Parathyroid adenoma (tissue), 2 donors: ENCODE results near the gene EFHD1.

ENCODE experiments used
- H2AFZ ChIP-seq: fragments of 300-600 bp; sonication (generic); one replicate; pipeline ENCODE4 v1.7.0; 2017; ENCODE audit warnings: antibody characterized with exemption, mild to moderate bottlenecking
- H3K27ac ChIP-seq: fragments of 300-600 bp; sonication (generic); one replicate; pipeline ENCODE4 v1.7.0; 2017
- H3K27me3 ChIP-seq: fragments of 300-600 bp; sonication (generic); one replicate; pipeline ENCODE4 v1.7.0; 2017; ENCODE audit warnings: low read length; ENCODE audit not compliant: control insufficient read depth, insufficient read depth
- H3K36me3 ChIP-seq: fragments of 300-600 bp; sonication (generic); one replicate; pipeline ENCODE4 v1.7.0; 2017; ENCODE audit warnings: low read length; ENCODE audit not compliant: control insufficient read depth, insufficient read depth
- H3K4me1 ChIP-seq: fragments of 300-600 bp; sonication (generic); one replicate; pipeline ENCODE4 v1.7.0; 2017; ENCODE audit warnings: control low read depth
- H3K4me2 ChIP-seq: fragments of 300-600 bp; sonication (generic); one replicate; pipeline ENCODE4 v1.7.0; 2017; ENCODE audit warnings: low read length
- H3K4me3 ChIP-seq: fragments of 300-600 bp; sonication (generic); one replicate; pipeline ENCODE4 v1.7.0; 2017; ENCODE audit warnings: low read depth, low read length
- H3K79me2 ChIP-seq: fragments of 300-600 bp; sonication (generic); one replicate; pipeline ENCODE4 v1.7.0; 2017; ENCODE audit warnings: control low read depth
- H3K9ac ChIP-seq: fragments of 300-600 bp; sonication (generic); one replicate; pipeline ENCODE4 v1.7.0; 2017; ENCODE audit warnings: mild to moderate bottlenecking
- H3K9me3 ChIP-seq: fragments of 300-600 bp; sonication (generic); one replicate; pipeline ENCODE4 v1.7.0; 2017; ENCODE audit warnings: low read length; ENCODE audit not compliant: control insufficient read depth
- CTCF ChIP-seq: fragments of 300-600 bp; sonication (generic); IDR thresholded peaks from one replicate; pipeline ENCODE4 v1.7.0; 2017; ENCODE audit warnings: antibody characterized with exemption, mild to moderate bottlenecking
- donor health status: primary hyperparathyroidism.

Gene EFHD1

GRCh38 chr2:232693344-232693743, 59.9 kb downstream of the EFHD1 start:
- Histone ChIP-seq H3K27ac (no peak overlapping the region), H3K36me3 (no peaks in the 10 kb centered on the region), H2AFZ (no peak overlapping the region), H3K4me3 (no peak overlapping the region), H3K4me1 (peaks cover 13% of the 10 kb centered on the region), H3K27me3 (no peaks in the 10 kb centered on the region), H3K4me2 (no peak overlapping the region), H3K79me2 (no peaks in the 10 kb centered on the region), H3K9ac (no peak overlapping the region), H3K9me3 (no peaks in the 10 kb centered on the region)
- no peak for TF ChIP-seq CTCF

- no peak for TF ChIP-seq CTCF
- Histone ChIP-seq H3K36me3 (no peaks in the 10 kb centered on the region), H3K4me1 (peaks cover 36% of the 10 kb centered on the region), H3K27me3 (no peaks in the 10 kb centered on the region), H2AFZ (peak overlapping the region; percentile 93), H3K79me2 (peaks cover 25% of the 10 kb centered on the region), H3K9me3 (no peaks in the 10 kb centered on the region), H3K27ac (peak overlapping the region; percentile 68), H3K9ac (no peak overlapping the region), H3K4me2 (peak overlapping the region; percentile 66), H3K4me3 (peak overlapping the region; percentile 92)
These were observed 63.2 kb downstream of the EFHD1 start for GRCh38 chr2:232696609-232697058.

- Histone ChIP-seq H3K4me2 (peak within 1 kb of the TSS; percentile 91), H3K4me3 (peak within 1 kb of the TSS; percentile 92), H3K27me3 (no peaks in the 10 kb centered on the region), H3K9me3 (no peaks in the 10 kb centered on the region), H3K36me3 (no peaks in the 10 kb centered on the region), H2AFZ (peak within 1 kb of the TSS; percentile 93), H3K4me1 (peaks cover 36% of the 10 kb centered on the region), H3K9ac (peak within 1 kb of the TSS; percentile 43), H3K27ac (peak within 1 kb of the TSS; percentile 68), H3K79me2 (peaks cover 31% of the 10 kb centered on the region)
- TF ChIP-seq CTCF, result no peak
These were observed 63.8 kb downstream of the EFHD1 start, which contains the start of gene GIGYF2 for GRCh38 chr2:232697059-232697806. Gene GIGYF2 (plus strand): TSS chr2:232697331. CDS start chr2:232735198, 37,867 bp downstream.

- peak overlapping the region; percentile 43 for H3K9ac ChIP-seq
- peak overlapping the region; percentile 91 for H3K4me2 ChIP-seq
- peaks cover 36% of the 10 kb centered on the region for H3K79me2 ChIP-seq
- no peaks in the 10 kb centered on the region for H3K36me3 ChIP-seq
- no peaks in the 10 kb centered on the region for H3K9me3 ChIP-seq
- no peaks in the 10 kb centered on the region for H3K27me3 ChIP-seq
- peak overlapping the region; percentile 93 for H2AFZ ChIP-seq
- peaks cover 38% of the 10 kb centered on the region for H3K4me1 ChIP-seq
- peak overlapping the region; percentile 68 for H3K27ac ChIP-seq
- TF ChIP-seq CTCF, result no peak
- H3K4me3 ChIP-seq, result peak overlapping the region; percentile 92
These were observed 64.4 kb downstream of the EFHD1 start for GRCh38 chr2:232697807-232698110.
